Tibial nerve (tissue), 4 donors: Measurements from ENCODE around the gene PDGFRA. TPM values are rescaled to one million over a fixed set of nuclear protein-coding genes. Genes with fewer than 3 reads are reported as not detected.
"Not testable (repeated sequence)": the region's sequence is repeated elsewhere in the genome, so short reads cannot be mapped to it uniquely, and the experiment has no call there.

ENCODE experiments used
- DNase-seq, 2 donors: peaks; one replicate each; pipeline ENCODE4 v3.0.0-alpha.2; 2019; ENCODE audit warnings: low spot score in 2 of 2
- H3K27ac ChIP-seq, 4 donors: fragments of 200-600 bp; sonication (generic) in 3 of 4; one replicate each; pipeline ENCODE4 v1.5.1; 2017 to 2019; ENCODE audit warnings: mild to moderate bottlenecking in 1 of 4
- H3K27me3 ChIP-seq, 2 donors: fragments of 200-600 bp; sonication (generic) in 1 of 2; one replicate each; pipeline versions ENCODE4 v1.5.1 to v1.6.0; 2017 to 2019
- H3K36me3 ChIP-seq, 3 donors: fragments of 200-600 bp; sonication (generic); one replicate each; pipeline ENCODE4 v1.5.1; 2018 to 2019
- H3K4me1 ChIP-seq, 4 donors: fragments of 200-600 bp; sonication (generic) in 3 of 4; one replicate each; pipeline ENCODE4 v1.5.1; 2017 to 2019
- H3K4me3 ChIP-seq, 4 donors: fragments of 200-600 bp; sonication (generic) in 3 of 4; one replicate each; pipeline ENCODE4 v1.5.1; 2017 to 2019; ENCODE audit warnings: mild to moderate bottlenecking in 1 of 4, moderate library complexity in 1 of 4
- H3K9me3 ChIP-seq, 4 donors: fragments of 200-600 bp; sonication (generic) in 3 of 4; one replicate each; pipeline ENCODE4 v1.5.1; 2017 to 2019
- EP300 ChIP-seq, 2 donors: sonication (generic); formaldehyde crosslinking; IDR thresholded peaks; one replicate each; pipeline ENCODE4 v1.6.1; 2017; ENCODE audit warnings: antibody characterized with exemption in 2 of 2, mild to moderate bottlenecking in 1 of 2
- POLR2A ChIP-seq, 2 donors: fragments of 450-650 bp; IDR thresholded peaks; one replicate each; pipeline ENCODE4 v1.6.1; 2017; ENCODE audit warnings: antibody characterized with exemption in 2 of 2, mild to moderate bottlenecking in 2 of 2, moderate library complexity in 2 of 2
- WGBS, 2 donors: methylation state at CpG; one replicate each; pipeline ENCODE4 v1.1.5; 2018; 5-methylcytosine and 5-hydroxymethylcytosine counted together
- total RNA-seq, 4 donors: library from RNA; depleted of rRNA; stranded (reverse); fragments of >200 nt; gene quantifications; one replicate each; pipeline ENCODE4 v1.1.0, GENCODE V29; 2016
- TF ChIP-seq, protein P1 (sequence below), 5 experiments: fragments of 200-600 bp in 3 of 5; fragments of 450-650 bp in 2 of 5; sonication (generic) in 3 of 5; IDR thresholded peaks; one replicate each; pipeline ENCODE4 v1.5.1; 2016 to 2019; ENCODE audit warnings: antibody characterized with exemption in 5 of 5, mild to moderate bottlenecking in 3 of 5, moderate library complexity in 2 of 5

The PDGFRA gene
- total RNA-seq, 4 donors from 2014 or later = 80.4 to 103 (median 89.4) TPM

DNA sequence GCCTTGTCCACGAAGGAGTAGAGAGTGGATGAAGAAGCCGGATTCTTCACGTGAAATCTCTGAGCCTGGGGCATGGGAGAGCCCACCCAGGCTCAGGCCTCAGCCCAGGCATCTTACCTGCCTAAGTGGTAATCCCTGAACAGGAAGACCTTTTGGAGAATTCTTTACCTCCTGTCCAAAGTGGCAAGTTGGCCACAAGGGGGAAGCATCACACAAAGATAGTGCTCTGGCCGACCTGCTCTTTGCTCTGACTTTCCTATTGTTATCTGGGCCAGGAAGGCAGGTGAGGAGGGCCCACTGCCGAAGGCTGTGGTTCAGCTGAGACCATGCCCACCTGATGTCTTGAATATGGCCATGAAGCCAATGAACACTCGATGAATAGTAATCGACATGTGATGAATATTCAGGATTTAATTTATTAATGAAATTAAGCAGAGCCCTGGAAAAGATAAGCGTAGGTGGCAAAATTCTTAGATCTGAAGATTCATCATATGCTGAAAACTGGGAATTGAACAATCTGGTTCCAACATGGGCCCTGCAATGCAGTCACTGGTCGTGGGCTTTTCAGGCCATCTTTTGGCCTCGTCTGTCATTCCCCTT, 93.8 kb downstream of the PDGFRA start:
- no peak overlapping the region for H3K4me3 ChIP-seq
- DNase-seq = peak; percentile 25 to 73
- H3K27me3 ChIP-seq = no peaks in the 10 kb centered on the region
- H3K36me3 ChIP-seq = no peaks in the 10 kb centered on the region
- no peaks in the 10 kb centered on the region for H3K9me3 ChIP-seq
- WGBS, 2 donors = 41 to 44% methylated on average over 10 of the region's 10 CpGs
- H3K27ac ChIP-seq = no peak overlapping the region
- H3K4me1 ChIP-seq = no peaks in the 10 kb centered on the region
- TF ChIP-seq EP300 (IDR thresholded peaks at IDR 0.05) = no peak
- TF ChIP-seq, protein P1, sequence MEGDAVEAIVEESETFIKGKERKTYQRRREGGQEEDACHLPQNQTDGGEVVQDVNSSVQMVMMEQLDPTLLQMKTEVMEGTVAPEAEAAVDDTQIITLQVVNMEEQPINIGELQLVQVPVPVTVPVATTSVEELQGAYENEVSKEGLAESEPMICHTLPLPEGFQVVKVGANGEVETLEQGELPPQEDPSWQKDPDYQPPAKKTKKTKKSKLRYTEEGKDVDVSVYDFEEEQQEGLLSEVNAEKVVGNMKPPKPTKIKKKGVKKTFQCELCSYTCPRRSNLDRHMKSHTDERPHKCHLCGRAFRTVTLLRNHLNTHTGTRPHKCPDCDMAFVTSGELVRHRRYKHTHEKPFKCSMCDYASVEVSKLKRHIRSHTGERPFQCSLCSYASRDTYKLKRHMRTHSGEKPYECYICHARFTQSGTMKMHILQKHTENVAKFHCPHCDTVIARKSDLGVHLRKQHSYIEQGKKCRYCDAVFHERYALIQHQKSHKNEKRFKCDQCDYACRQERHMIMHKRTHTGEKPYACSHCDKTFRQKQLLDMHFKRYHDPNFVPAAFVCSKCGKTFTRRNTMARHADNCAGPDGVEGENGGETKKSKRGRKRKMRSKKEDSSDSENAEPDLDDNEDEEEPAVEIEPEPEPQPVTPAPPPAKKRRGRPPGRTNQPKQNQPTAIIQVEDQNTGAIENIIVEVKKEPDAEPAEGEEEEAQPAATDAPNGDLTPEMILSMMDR (IDR thresholded peaks at IDR 0.05) = peak; percentile 45 to 67 (median 61)
- TF ChIP-seq POLR2A (IDR thresholded peaks at IDR 0.05) = no peak

DNA sequence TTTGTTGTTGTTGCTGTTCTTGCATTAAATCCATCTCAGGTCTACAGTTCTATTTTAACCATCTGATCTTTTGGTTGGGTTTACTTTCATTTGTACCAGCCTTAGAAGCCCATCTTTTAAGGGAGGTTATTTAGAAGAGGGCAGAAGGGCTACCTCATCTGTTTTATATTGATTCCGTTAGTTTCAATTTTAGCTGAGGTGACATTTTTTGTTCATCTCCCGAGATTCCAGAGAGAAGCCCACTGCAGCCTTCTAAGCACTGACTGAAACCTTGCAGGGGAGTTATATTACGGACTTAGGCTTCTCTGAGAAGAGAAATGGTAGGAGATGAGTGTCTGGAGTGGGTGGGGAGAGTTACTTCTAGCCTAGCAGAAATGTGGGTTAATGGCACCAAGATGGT, 101.8 kb downstream of the PDGFRA start:
- H3K36me3 ChIP-seq = no peaks in the 10 kb centered on the region

DNA sequence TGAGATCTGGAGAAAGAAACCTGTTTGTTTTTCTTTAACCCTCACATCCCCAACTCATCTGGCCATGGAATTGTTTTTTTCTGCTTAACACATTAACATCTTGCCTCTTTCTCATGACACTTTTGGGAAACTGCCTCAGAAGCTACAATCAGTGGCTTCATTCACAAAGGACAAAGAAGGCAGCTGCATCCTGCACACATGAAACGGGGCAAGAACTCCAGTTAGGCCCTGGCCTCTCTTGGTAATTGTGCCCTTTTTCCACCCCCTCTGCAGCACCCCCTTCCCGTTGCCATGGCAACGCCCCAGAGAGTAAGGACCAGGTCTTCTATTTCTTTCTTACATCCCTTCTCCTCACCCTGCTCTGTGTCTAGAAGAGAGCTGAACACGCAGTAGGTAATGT, 103.4 kb downstream of the PDGFRA start:
- no peak overlapping the region for H3K4me3 ChIP-seq
- DNase-seq = no peak
- no peaks in the 10 kb centered on the region for H3K36me3 ChIP-seq
- H3K9me3 ChIP-seq = no peaks in the 10 kb centered on the region
- H3K4me1 ChIP-seq = no peaks in the 10 kb centered on the region
- 61 to 70% methylated on average over 4 of the region's 4 CpGs for WGBS, 2 donors
- no peaks in the 10 kb centered on the region for H3K27me3 ChIP-seq
- H3K27ac ChIP-seq = no peak overlapping the region
- TF ChIP-seq, protein P1 (IDR thresholded peaks at IDR 0.05) = no peak
- TF ChIP-seq POLR2A (IDR thresholded peaks at IDR 0.05) = no peak
- no peak for TF ChIP-seq EP300 (IDR thresholded peaks at IDR 0.05)

More for the DNA sequence above, 101.8 kb downstream of the PDGFRA start:
- no peaks in the 10 kb centered on the region for H3K9me3 ChIP-seq
- no peaks in the 10 kb centered on the region for H3K4me1 ChIP-seq
- no peak overlapping the region for H3K27ac ChIP-seq
- H3K27me3 ChIP-seq = no peaks in the 10 kb centered on the region
- no peak for TF ChIP-seq POLR2A (IDR thresholded peaks at IDR 0.05)
- 88% methylated on average over 3 of the region's 3 CpGs for WGBS, 2 donors
- H3K4me3 ChIP-seq = no peak overlapping the region
- no peak for DNase-seq

DNA sequence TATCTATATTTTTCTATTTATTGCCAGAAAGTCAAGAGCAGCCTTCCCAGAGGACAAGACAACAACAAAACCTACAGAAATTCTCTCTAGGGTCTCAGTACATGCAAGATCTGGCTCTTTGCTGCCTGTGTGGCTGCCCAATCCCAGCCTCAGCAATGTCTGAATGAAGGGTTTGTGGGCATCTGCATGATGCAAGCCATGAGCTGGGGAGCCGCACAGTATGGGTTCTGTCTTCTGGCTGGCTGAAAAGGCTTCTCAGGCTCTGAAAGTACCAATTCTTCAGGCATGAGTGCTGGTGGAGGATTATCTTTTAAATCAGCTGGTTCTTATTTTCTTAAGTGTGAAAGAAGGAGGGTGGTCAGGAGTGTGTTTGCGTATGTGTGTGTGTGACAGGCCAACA, 104.6 kb downstream of the PDGFRA start:
- TF ChIP-seq, protein P1 (IDR thresholded peaks at IDR 0.05) = no peak
- TF ChIP-seq EP300 (IDR thresholded peaks at IDR 0.05) = no peak
- no peak for TF ChIP-seq POLR2A (IDR thresholded peaks at IDR 0.05)
- WGBS, 2 donors = 54 to 62% methylated on average over 2 of the region's 2 CpGs
- no peak overlapping the region for H3K27ac ChIP-seq
- no peaks in the 10 kb centered on the region for H3K4me1 ChIP-seq
- no peaks in the 10 kb centered on the region for H3K36me3 ChIP-seq
- no peaks in the 10 kb centered on the region for H3K27me3 ChIP-seq
- DNase-seq = no peak
- no peaks in the 10 kb centered on the region for H3K9me3 ChIP-seq
- H3K4me3 ChIP-seq = no peak overlapping the region

DNA sequence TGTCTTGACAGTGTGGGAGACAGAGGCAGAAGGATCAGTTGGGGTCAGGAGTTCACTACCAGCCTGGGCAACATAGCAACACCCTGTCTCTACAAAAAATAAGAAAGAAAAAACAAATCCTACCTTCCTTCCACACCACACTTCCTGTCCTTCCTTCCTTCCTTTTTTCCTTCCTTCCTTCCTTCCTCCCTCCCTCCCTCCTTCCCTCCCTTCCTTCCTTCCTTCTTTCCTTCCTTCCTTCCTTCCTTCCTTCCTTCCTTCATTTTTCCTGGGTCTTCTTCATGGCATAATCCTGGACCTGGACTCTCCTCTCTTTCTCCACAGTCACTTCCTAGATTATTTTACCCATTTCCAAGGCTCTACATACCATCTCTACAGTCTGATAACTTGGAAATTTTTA, 105.7 kb downstream of the PDGFRA start:
- not testable (repeated sequence) for H3K36me3 ChIP-seq, H3K4me3 ChIP-seq, H3K27ac ChIP-seq, H3K4me1 ChIP-seq, H3K9me3 ChIP-seq, H3K27me3 ChIP-seq, DNase-seq

DNA sequence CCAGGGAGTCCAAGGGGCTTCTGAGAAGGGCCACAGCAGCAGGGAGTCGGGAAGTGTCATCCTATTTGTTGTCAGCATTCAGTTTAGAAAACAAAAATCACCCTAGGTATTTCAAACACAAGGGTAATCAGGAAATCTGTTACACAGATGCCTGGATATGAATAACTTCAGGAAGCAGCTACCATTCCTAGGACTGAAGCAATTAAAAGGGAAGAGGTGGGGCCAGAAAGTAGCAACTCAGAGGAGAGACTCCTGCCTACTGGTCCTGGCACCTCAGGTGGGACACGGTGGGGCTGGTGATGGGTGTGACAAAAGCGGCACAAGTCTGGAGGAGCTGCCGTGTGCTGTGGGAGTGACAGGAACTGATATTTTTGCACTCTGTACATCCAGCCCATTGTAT, 107.9 kb downstream of the PDGFRA start:
- TF ChIP-seq POLR2A (IDR thresholded peaks at IDR 0.05) (no peak), EP300 (IDR thresholded peaks at IDR 0.05) (no peak)
- TF ChIP-seq, protein P1 (IDR thresholded peaks at IDR 0.05) = no peak
- no peaks in the 10 kb centered on the region for H3K9me3 ChIP-seq
- WGBS, 2 donors = 77 to 82% methylated on average over 4 of the region's 4 CpGs
- no peak overlapping the region for H3K27ac ChIP-seq
- no peaks in the 10 kb centered on the region for H3K36me3 ChIP-seq
- no peaks in the 10 kb centered on the region for H3K4me1 ChIP-seq
- H3K27me3 ChIP-seq = no peaks in the 10 kb centered on the region
- no peak for DNase-seq
- H3K4me3 ChIP-seq = no peak overlapping the region

DNA sequence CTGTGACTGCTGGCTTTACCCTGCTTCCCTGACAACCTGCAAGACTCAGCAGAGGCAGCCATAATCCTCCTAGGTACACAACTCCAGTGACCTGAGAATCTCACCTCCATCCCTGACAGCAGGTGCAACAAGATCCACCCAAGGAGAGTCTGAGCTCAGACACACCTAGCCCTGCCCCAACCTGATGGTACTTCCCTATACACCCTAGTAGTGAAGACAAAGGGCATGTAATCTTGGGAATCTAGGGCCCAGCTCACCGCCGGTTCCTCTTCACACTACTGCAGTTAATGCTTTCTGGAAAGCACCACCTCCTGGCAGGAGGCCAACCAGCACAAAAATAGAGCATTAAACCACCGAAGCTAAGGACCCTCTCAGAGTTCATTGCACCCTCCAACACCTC, 113.0 kb downstream of the PDGFRA start:
- H3K36me3 ChIP-seq, DNase-seq, H3K9me3 ChIP-seq, H3K27ac ChIP-seq, H3K4me1 ChIP-seq, H3K4me3 ChIP-seq, H3K27me3 ChIP-seq: not testable (repeated sequence)
- WGBS, 2 donors = 51 to 56% methylated on average over 3 of the region's 3 CpGs
